Measurements from ENCODE around the gene CDC42.

CDC42 gene

GRCh38 chr1:22127731-22128130 is 75.2 kb downstream of the CDC42 start:
- DNase-seq (ENCODE audit: low read depth): no peak
- TF ChIP-seq, protein P1, sequence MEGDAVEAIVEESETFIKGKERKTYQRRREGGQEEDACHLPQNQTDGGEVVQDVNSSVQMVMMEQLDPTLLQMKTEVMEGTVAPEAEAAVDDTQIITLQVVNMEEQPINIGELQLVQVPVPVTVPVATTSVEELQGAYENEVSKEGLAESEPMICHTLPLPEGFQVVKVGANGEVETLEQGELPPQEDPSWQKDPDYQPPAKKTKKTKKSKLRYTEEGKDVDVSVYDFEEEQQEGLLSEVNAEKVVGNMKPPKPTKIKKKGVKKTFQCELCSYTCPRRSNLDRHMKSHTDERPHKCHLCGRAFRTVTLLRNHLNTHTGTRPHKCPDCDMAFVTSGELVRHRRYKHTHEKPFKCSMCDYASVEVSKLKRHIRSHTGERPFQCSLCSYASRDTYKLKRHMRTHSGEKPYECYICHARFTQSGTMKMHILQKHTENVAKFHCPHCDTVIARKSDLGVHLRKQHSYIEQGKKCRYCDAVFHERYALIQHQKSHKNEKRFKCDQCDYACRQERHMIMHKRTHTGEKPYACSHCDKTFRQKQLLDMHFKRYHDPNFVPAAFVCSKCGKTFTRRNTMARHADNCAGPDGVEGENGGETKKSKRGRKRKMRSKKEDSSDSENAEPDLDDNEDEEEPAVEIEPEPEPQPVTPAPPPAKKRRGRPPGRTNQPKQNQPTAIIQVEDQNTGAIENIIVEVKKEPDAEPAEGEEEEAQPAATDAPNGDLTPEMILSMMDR (IDR thresholded peaks at IDR 0.05; ENCODE audit: control insufficient read depth, insufficient read depth, low read depth, low read length, missing control alignments): no peak

GRCh38 chr1:22128392-22128791 is 75.9 kb downstream of the CDC42 start:
- TF ChIP-seq, protein P1 (IDR thresholded peaks at IDR 0.05; ENCODE audit: control insufficient read depth, insufficient read depth, low read depth, low read length, missing control alignments): no peak
- DNase-seq (ENCODE audit: low read depth): no peak
- H3K4me3 ChIP-seq (ENCODE audit: control insufficient read depth, low read depth, low read length): no peak overlapping the region

More at GRCh38 chr1:22127731-22128130, 75.2 kb downstream of the CDC42 start:
- H3K4me3 ChIP-seq (ENCODE audit: control insufficient read depth, low read depth, low read length): no peak overlapping the region

- TF ChIP-seq, protein P1 (IDR thresholded peaks at IDR 0.05; ENCODE audit: control insufficient read depth, insufficient read depth, low read depth, low read length, missing control alignments): no peak
- H3K4me3 ChIP-seq (ENCODE audit: control insufficient read depth, low read depth, low read length): no peak overlapping the region
- DNase-seq (ENCODE audit: low read depth): no peak
These were observed 77.1 kb downstream of the CDC42 start for GRCh38 chr1:22129501-22130117.

GRCh38 chr1:22131062-22131461 is 78.6 kb downstream of the CDC42 start:
- DNase-seq (ENCODE audit: low read depth): no peak
- H3K4me3 ChIP-seq (ENCODE audit: control insufficient read depth, low read depth, low read length): no peak overlapping the region
- TF ChIP-seq, protein P1 (IDR thresholded peaks at IDR 0.05; ENCODE audit: control insufficient read depth, insufficient read depth, low read depth, low read length, missing control alignments): no peak

- TF ChIP-seq, protein P1 (IDR thresholded peaks at IDR 0.05; ENCODE audit: control insufficient read depth, insufficient read depth, low read depth, low read length, missing control alignments): peak; percentile 69
- no peak overlapping the region for H3K4me3 ChIP-seq (ENCODE audit: control insufficient read depth, low read depth, low read length)
- no peak for DNase-seq (ENCODE audit: low read depth)
These were observed 79.5 kb downstream of the CDC42 start for GRCh38 chr1:22131875-22132486.

GRCh38 chr1:22132517-22133235 is 80.2 kb downstream of the CDC42 start:
- TF ChIP-seq, protein P1 (IDR thresholded peaks at IDR 0.05; ENCODE audit: control insufficient read depth, insufficient read depth, low read depth, low read length, missing control alignments): no peak
- peak; percentile 20 for DNase-seq (ENCODE audit: low read depth)
- H3K4me3 ChIP-seq (ENCODE audit: control insufficient read depth, low read depth, low read length): no peak overlapping the region

Data from AG09309 (cell line).